Trophoblast cell (in vitro differentiated cells and primary cell): ENCODE measurements around the gene SYNPO2.

Experiments used
- DNase-seq, 2 donors: peaks; one replicate each; pipeline ENCODE4 v3.0.0-alpha.2; 2016
- H2AFZ ChIP-seq: 2 replicates; pipeline ENCODE4 v1.6.1; 2013; ENCODE audit warnings: low read length, moderate library complexity, mild to moderate bottlenecking; ENCODE audit not compliant: insufficient read depth, poor library complexity
- H2AK5ac ChIP-seq: 2 replicates; pipeline ENCODE4 v1.6.1; 2013; ENCODE audit warnings: mild to moderate bottlenecking, low read length
- H2BK120ac ChIP-seq: 2 replicates; pipeline ENCODE4 v1.6.1; 2013; ENCODE audit warnings: low read length, mild to moderate bottlenecking, moderate library complexity; ENCODE audit not compliant: insufficient read depth, poor library complexity
- H2BK12ac ChIP-seq: 2 replicates; pipeline ENCODE4 v1.6.1; 2013; ENCODE audit warnings: mild to moderate bottlenecking, low read length, moderate library complexity
- H2BK5ac ChIP-seq: 2 replicates; pipeline ENCODE4 v1.6.1; 2013; ENCODE audit warnings: low read length, low read depth, moderate library complexity, mild to moderate bottlenecking; ENCODE audit not compliant: poor library complexity
- H3K14ac ChIP-seq: 2 replicates; pipeline ENCODE4 v1.6.1; 2013; ENCODE audit warnings: mild to moderate bottlenecking, low read length
- H3K18ac ChIP-seq: 2 replicates; pipeline ENCODE4 v1.6.1; 2013; ENCODE audit warnings: mild to moderate bottlenecking, low read length
- H3K23ac ChIP-seq: 2 replicates; pipeline ENCODE4 v1.6.1; 2013; ENCODE audit warnings: low read length
- H3K27ac ChIP-seq: 2 replicates; pipeline ENCODE4 v1.5.1; 2013; ENCODE audit warnings: low read depth, mild to moderate bottlenecking, inconsistent platforms, low read length, moderate library complexity
- H3K27me3 ChIP-seq: 2 replicates; pipeline ENCODE4 v1.6.1; 2013; ENCODE audit warnings: inconsistent platforms, mild to moderate bottlenecking, low read length, moderate library complexity; ENCODE audit not compliant: insufficient read depth
- H3K36me3 ChIP-seq, 2 experiments: 1 replicate in 1 of 2; 2 replicates in 1 of 2; pipeline ENCODE4 v1.6.1; 2013; ENCODE audit warnings: low read length in 2 of 2, mild to moderate bottlenecking in 2 of 2, moderate library complexity in 1 of 2; ENCODE audit not compliant: insufficient read depth in 2 of 2, control insufficient read depth in 1 of 2
- H3K4ac ChIP-seq: 2 replicates; pipeline ENCODE4 v1.6.1; 2013; ENCODE audit warnings: low read depth, mild to moderate bottlenecking, low read length, moderate library complexity
- H3K4me1 ChIP-seq, 2 experiments: 1 replicate in 1 of 2; 2 replicates in 1 of 2; pipeline ENCODE4 v1.6.1; 2013; ENCODE audit warnings: low read length in 2 of 2, mild to moderate bottlenecking in 2 of 2, moderate library complexity in 1 of 2; ENCODE audit not compliant: insufficient read depth in 2 of 2, control insufficient read depth in 1 of 2
- H3K4me2 ChIP-seq: 2 replicates; pipeline ENCODE4 v1.6.1; 2013; ENCODE audit warnings: inconsistent platforms, mild to moderate bottlenecking, low read length, moderate library complexity
- H3K4me3 ChIP-seq: 2 replicates; pipeline ENCODE4 v1.5.1; 2013; ENCODE audit warnings: mild to moderate bottlenecking, low read depth, low read length, inconsistent platforms
- H3K79me1 ChIP-seq: one replicate; pipeline ENCODE4 v1.6.1; 2013; ENCODE audit warnings: low read length
- H3K79me2 ChIP-seq: 2 replicates; pipeline ENCODE4 v1.6.1; 2013; ENCODE audit warnings: low read length, mild to moderate bottlenecking; ENCODE audit not compliant: control insufficient read depth, insufficient read depth, poor library complexity
- H3K9ac ChIP-seq: 2 replicates; pipeline ENCODE4 v1.6.1; 2013; ENCODE audit warnings: mild to moderate bottlenecking, low read length
- H3K9me3 ChIP-seq: 2 replicates; pipeline ENCODE4 v1.6.1; 2013; ENCODE audit warnings: low read depth, mild to moderate bottlenecking, control low read depth, inconsistent platforms, low read length; ENCODE audit not compliant: insufficient read depth
- H4K12ac ChIP-seq: 2 replicates; pipeline ENCODE4 v1.6.1; 2013; ENCODE audit warnings: low read depth, mild to moderate bottlenecking, low read length, moderate library complexity
- H4K8ac ChIP-seq: 2 replicates; pipeline ENCODE4 v1.6.1; 2013; ENCODE audit warnings: low read depth, mild to moderate bottlenecking, low read length, moderate library complexity
- H4K91ac ChIP-seq: one replicate; pipeline ENCODE4 v1.6.1; 2013; ENCODE audit warnings: low read depth, mild to moderate bottlenecking, low read length, moderate library complexity
- WGBS: extraction: QIAGEN DNeasy Blood & Tissue Kit; methylation state at CpG from one replicate; pipeline ENCODE4 v1.1.7; 2013; ENCODE audit warnings: missing lambda C conversion rate; ENCODE audit not compliant: insufficient read length, insufficient coverage; ENCODE audit errors: extremely low coverage; 5-methylcytosine and 5-hydroxymethylcytosine counted together

SYNPO2 gene

GRCh38 chr4:119098306-119098705, 209.7 kb downstream of the SYNPO2 start:
- no peak overlapping the region for H3K18ac ChIP-seq
- no peaks in the 10 kb centered on the region for H3K27me3 ChIP-seq
- H2BK12ac ChIP-seq, result no peak overlapping the region
- H4K8ac ChIP-seq, result no peak overlapping the region
- H3K4ac ChIP-seq, result no peak overlapping the region
- no CpG with 5 or more reads among the region's 1 CpG for WGBS
- no peak overlapping the region for H3K9ac ChIP-seq
- H3K4me3 ChIP-seq, result no peak overlapping the region
- no peak overlapping the region for H3K14ac ChIP-seq
- H2AK5ac ChIP-seq, result no peak overlapping the region
- H4K12ac ChIP-seq, result no peak overlapping the region
- no peaks in the 10 kb centered on the region for H3K79me1 ChIP-seq
- H3K27ac ChIP-seq, result no peak overlapping the region
- DNase-seq, result no peak
- peaks cover 2 to 5% of the 10 kb centered on the region in 2 experiments for H3K4me1 ChIP-seq
- H3K79me2 ChIP-seq, result no peaks in the 10 kb centered on the region
- H3K9me3 ChIP-seq, result no peaks in the 10 kb centered on the region
- H3K23ac ChIP-seq, result no peak overlapping the region
- H4K91ac ChIP-seq, result no peak overlapping the region
- H2AFZ ChIP-seq, result no peak overlapping the region
- no peak overlapping the region for H2BK5ac ChIP-seq
- no peak overlapping the region for H3K4me2 ChIP-seq
- no peaks in the 10 kb centered on the region for H3K36me3 ChIP-seq
- no peak overlapping the region for H2BK120ac ChIP-seq

DNA sequence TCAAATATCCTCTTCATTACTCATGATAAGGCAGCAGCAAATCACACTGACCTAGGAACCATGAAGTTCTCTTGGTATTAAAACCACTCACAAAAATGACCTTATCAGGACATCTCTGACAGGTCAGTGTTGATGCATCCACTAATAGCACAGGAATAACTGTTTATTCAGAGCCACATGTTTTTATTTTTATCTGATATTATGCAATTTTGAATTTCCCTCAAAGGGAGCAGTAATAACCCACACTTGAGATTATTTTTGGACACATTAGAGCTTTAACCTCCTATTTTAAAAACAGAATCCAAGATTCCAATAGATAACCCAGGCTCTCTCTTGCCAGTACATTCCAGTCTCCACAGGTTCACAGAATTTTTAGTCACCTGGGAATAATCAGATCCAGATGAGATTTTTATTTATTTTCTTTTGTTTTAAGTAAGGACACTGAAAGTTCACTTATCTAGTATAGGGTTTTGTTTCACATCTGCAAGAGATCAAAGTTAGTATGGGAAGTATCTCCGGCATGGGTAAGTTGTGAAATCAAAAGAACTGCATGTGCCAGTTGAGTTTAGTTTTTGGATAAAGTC, 210.7 kb downstream of the SYNPO2 start:
- no peak overlapping the region for H3K4me3 ChIP-seq
- peak; percentile 52 to 92 for DNase-seq
- no peak overlapping the region for H4K12ac ChIP-seq
- no peak overlapping the region for H3K9ac ChIP-seq
- no peaks in the 10 kb centered on the region for H3K27me3 ChIP-seq
- no peak overlapping the region for H2AK5ac ChIP-seq
- no peak overlapping the region for H4K91ac ChIP-seq
- H3K4me1 ChIP-seq, result peaks cover 2 to 5% of the 10 kb centered on the region in 2 experiments
- H2BK5ac ChIP-seq, result no peak overlapping the region
- no peak overlapping the region for H2BK12ac ChIP-seq
- H3K9me3 ChIP-seq, result no peaks in the 10 kb centered on the region
- no peak overlapping the region for H2BK120ac ChIP-seq
- no peak overlapping the region for H4K8ac ChIP-seq
- no peak overlapping the region for H3K27ac ChIP-seq
- H3K4ac ChIP-seq, result no peak overlapping the region
- no peak overlapping the region for H3K18ac ChIP-seq
- no peak overlapping the region for H2AFZ ChIP-seq
- H3K36me3 ChIP-seq, result no peaks in the 10 kb centered on the region
- no peaks in the 10 kb centered on the region for H3K79me2 ChIP-seq
- H3K14ac ChIP-seq, result no peak overlapping the region
- no peak overlapping the region for H3K4me2 ChIP-seq
- WGBS, result no CpG with 5 or more reads among the region's 1 CpG
- no peaks in the 10 kb centered on the region for H3K79me1 ChIP-seq
- no peak overlapping the region for H3K23ac ChIP-seq

DNA sequence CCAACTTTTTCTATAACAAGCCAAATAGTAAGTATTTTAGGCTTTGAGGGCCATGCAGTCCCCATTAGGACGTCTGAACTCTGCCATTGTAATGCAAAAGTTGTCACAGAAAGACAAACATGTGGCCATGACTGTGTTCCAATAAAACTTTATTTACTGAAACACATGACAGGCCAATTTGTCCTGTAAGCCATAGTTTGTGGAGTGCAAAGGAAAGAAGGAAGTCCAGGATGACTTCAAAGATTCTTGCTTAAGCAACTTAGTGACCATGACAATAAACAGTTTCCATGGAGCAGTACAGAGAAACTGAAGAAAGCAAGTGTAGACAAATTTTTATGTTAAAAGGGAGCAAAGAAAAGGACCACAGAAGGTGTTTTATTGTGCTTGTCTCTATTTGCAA, 212.0 kb downstream of the SYNPO2 start:
- no peak overlapping the region for H2BK120ac ChIP-seq
- H3K14ac ChIP-seq, result no peak overlapping the region
- no peak overlapping the region for H3K4me3 ChIP-seq
- peaks cover 2 to 5% of the 10 kb centered on the region in 2 experiments for H3K4me1 ChIP-seq
- no peak overlapping the region for H3K18ac ChIP-seq
- no peak overlapping the region for H2AFZ ChIP-seq
- no peak overlapping the region for H3K23ac ChIP-seq
- no peaks in the 10 kb centered on the region for H3K9me3 ChIP-seq
- H4K12ac ChIP-seq, result no peak overlapping the region
- no peak overlapping the region for H3K27ac ChIP-seq
- no peak overlapping the region for H2AK5ac ChIP-seq
- no peak overlapping the region for H2BK5ac ChIP-seq
- H3K79me2 ChIP-seq, result no peaks in the 10 kb centered on the region
- H3K4ac ChIP-seq, result no peak overlapping the region
- H4K91ac ChIP-seq, result no peak overlapping the region
- H3K9ac ChIP-seq, result no peak overlapping the region
- no peak overlapping the region for H3K4me2 ChIP-seq
- no peak overlapping the region for H2BK12ac ChIP-seq
- H3K36me3 ChIP-seq, result no peaks in the 10 kb centered on the region
- no CpG with 5 or more reads among the region's 1 CpG for WGBS
- no peaks in the 10 kb centered on the region for H3K79me1 ChIP-seq
- no peak overlapping the region for H4K8ac ChIP-seq
- H3K27me3 ChIP-seq, result no peaks in the 10 kb centered on the region
- DNase-seq, result no peak

- Histone ChIP-seq H3K9ac (no peak overlapping the region), H4K12ac (no peak overlapping the region), H3K9me3 (no peaks in the 10 kb centered on the region), H2AK5ac (no peak overlapping the region), H3K4me3 (no peak overlapping the region), H3K27ac (peak overlapping the region; percentile 62), H3K4me1 (peaks cover 4 to 10% of the 10 kb centered on the region in 2 experiments), H2BK5ac (peak overlapping the region; percentile 64), H3K4me2 (peak overlapping the region; percentile 41), H2AFZ (no peak overlapping the region), H4K91ac (no peak overlapping the region), H3K27me3 (no peaks in the 10 kb centered on the region), H3K79me1 (no peaks in the 10 kb centered on the region), H2BK12ac (no peak overlapping the region), H3K18ac (no peak overlapping the region), H3K23ac (no peak overlapping the region), H3K36me3 (no peaks in the 10 kb centered on the region), H4K8ac (peak overlapping the region; percentile 73), H3K4ac (no peak overlapping the region), H2BK120ac (no peak overlapping the region), H3K14ac (no peak overlapping the region), H3K79me2 (peaks cover 2% of the 10 kb centered on the region)
- peak; percentile 56 to 91 for DNase-seq
- no CpG with 5 or more reads among the region's 2 CpGs for WGBS
Observed at GRCh38 chr4:119103263-119103662, 214.6 kb downstream of the SYNPO2 start.
